Keratinocyte (primary cell): ENCODE results near the gene LRRC57. TPM values are rescaled to one million over a fixed set of nuclear protein-coding genes. Genes with fewer than 3 reads are reported as not detected.

ENCODE experiments used
- DNase-seq: peaks from one replicate; pipeline ENCODE4 v3.0.0-alpha.2; 2011; ENCODE audit warnings: low read depth, missing footprints, low spot score
- FAIRE-seq: peaks from 2 replicates; lab custom pipeline; 2011; peaks lifted over from hg19 to GRCh38; lab: Jason Lieb, UNC
- H2AFZ ChIP-seq: 2 replicates; pipeline ENCODE4 v1.6.0; 2012; ENCODE audit warnings: low read length, control low read depth, inconsistent platforms; ENCODE audit not compliant: control insufficient read depth
- H3K27ac ChIP-seq: 2 replicates; pipeline ENCODE4 v1.5.1; 2011; ENCODE audit warnings: low read length; ENCODE audit not compliant: control insufficient read depth, insufficient read depth
- H3K27me3 ChIP-seq: 3 replicates; pipeline ENCODE4 v1.6.0; 2011; ENCODE audit warnings: low read length; ENCODE audit not compliant: control insufficient read depth, insufficient read depth; ENCODE audit errors: extremely low read depth
- H3K36me3 ChIP-seq, 2 experiments: 2 replicates in 1 of 2; 3 replicates in 1 of 2; pipeline ENCODE4 v1.5.1; 2011; ENCODE audit warnings: low read length in 2 of 2, mild to moderate bottlenecking in 1 of 2; ENCODE audit not compliant: control insufficient read depth in 2 of 2, insufficient read depth in 2 of 2; ENCODE audit errors: extremely low read depth in 1 of 2
- H3K4me1 ChIP-seq: 3 replicates; pipeline ENCODE4 v1.5.1; 2011; ENCODE audit warnings: low read length; ENCODE audit not compliant: control insufficient read depth, insufficient read depth; ENCODE audit errors: extremely low read depth
- H3K4me2 ChIP-seq: 3 replicates; pipeline ENCODE4 v1.6.0; 2011; ENCODE audit warnings: low read depth, low read length; ENCODE audit not compliant: control insufficient read depth, insufficient read depth; ENCODE audit errors: extremely low read depth
- H3K4me3 ChIP-seq, 3 experiments: fragments of 200-600 bp in 1 of 3; sonication (generic) in 1 of 3; 2 replicates in 2 of 3; 3 replicates in 1 of 3; pipeline ENCODE4 v1.5.1; 2011 to 2016; ENCODE audit warnings: low read length in 3 of 3, mild to moderate bottlenecking in 3 of 3, control low read depth in 2 of 3, inconsistent platforms in 1 of 3, low read depth in 1 of 3, mixed read lengths in 1 of 3, mixed run types in 1 of 3, moderate library complexity in 1 of 3; ENCODE audit not compliant: control insufficient read depth in 2 of 3, insufficient read depth in 2 of 3; ENCODE audit errors: extremely low read depth in 1 of 3
- H3K79me2 ChIP-seq: 2 replicates; pipeline ENCODE4 v1.6.0; 2012; ENCODE audit warnings: low read length; ENCODE audit not compliant: control insufficient read depth, insufficient read depth
- H3K9ac ChIP-seq: 3 replicates; pipeline ENCODE4 v1.6.0; 2011; ENCODE audit warnings: low read length; ENCODE audit not compliant: control insufficient read depth, insufficient read depth; ENCODE audit errors: extremely low read depth
- H3K9me1 ChIP-seq: 3 replicates; pipeline ENCODE4 v1.6.0; 2011; ENCODE audit warnings: low read length; ENCODE audit not compliant: control insufficient read depth, insufficient read depth; ENCODE audit errors: extremely low read depth
- H3K9me3 ChIP-seq: 2 replicates; pipeline ENCODE4 v1.5.1; 2012; ENCODE audit warnings: low read depth, low read length; ENCODE audit not compliant: control insufficient read depth
- H4K20me1 ChIP-seq: 3 replicates; pipeline ENCODE4 v1.6.0; 2011; ENCODE audit warnings: low read length; ENCODE audit not compliant: control insufficient read depth, insufficient read depth; ENCODE audit errors: extremely low read depth
- CTCF ChIP-seq, 3 experiments: IDR thresholded peaks in 1 of 3; conservative IDR thresholded peaks in 1 of 3; optimal IDR thresholded peaks in 1 of 3; 2 replicates in 2 of 3; 3 replicates in 1 of 3; pipeline versions ENCODE3 to v1.5.1; 2011; ENCODE audit warnings: low read length in 3 of 3, mild to moderate bottlenecking in 3 of 3, moderate library complexity in 2 of 3, control low read depth in 1 of 3, inconsistent platforms in 1 of 3; ENCODE audit not compliant: insufficient read depth in 2 of 3; ENCODE audit errors: extremely low read depth in 1 of 3
- EZH2 ChIP-seq: IDR thresholded peaks from one replicate; pipeline ENCODE4 v1.6.1; 2012; ENCODE audit warnings: inconsistent platforms, mild to moderate bottlenecking, low read length, moderate library complexity
- dilution Hi-C: fragments of 300-500 bp; cut with MboI; formaldehyde crosslinking; loops from one replicate; pipeline ENCODE4 v1.7.0; 2020; ENCODE audit warnings: low sequenced_read_pairs; ENCODE audit not compliant: extremely low pct_ligation_motif_present
- polyA plus RNA-seq, 5 experiments: library from polyadenylated mRNA; depleted of rRNA in 3 of 5; stranded (reverse) in 3 of 5; stranded (forward) in 1 of 5; unstranded in 1 of 5; fragments of >200 nt; gene quantifications; 1 replicate in 1 of 5; 2 replicates in 3 of 5; 3 replicates in 1 of 5; pipeline versions ENCODE4 v1.2.1 to v1.2.3, GENCODE V29; 2011 to 2012; ENCODE audit warnings: missing spikeins in 2 of 5, low read depth in 1 of 5, low replicate concordance in 1 of 5

The LRRC57 gene
- polyA plus RNA-seq, 1 donor (not counting 4 experiments of a cell fraction or from before 2014, with no cell fraction given) = 12.8 TPM

GRCh38 chr15:42528970-42529369 lies 19.6 kb downstream of the LRRC57 start:
- no peaks in the 10 kb centered on the region for H3K79me2 ChIP-seq
- dilution Hi-C loops = no loop called here
- no peaks in the 10 kb centered on the region for H4K20me1 ChIP-seq
- H3K4me2 ChIP-seq = no peak overlapping the region
- no peaks in the 10 kb centered on the region for H3K27me3 ChIP-seq
- H3K36me3 ChIP-seq = peaks cover 9 to 11% of the 10 kb centered on the region in 2 experiments
- DNase-seq (no peak), FAIRE-seq (no peak)
- no peaks in the 10 kb centered on the region for H3K9me3 ChIP-seq
- H3K9me1 ChIP-seq = no peaks in the 10 kb centered on the region
- no peak overlapping the region for H3K27ac ChIP-seq
- H2AFZ ChIP-seq = no peak overlapping the region
- TF ChIP-seq EZH2 = no peak
- no peak for TF ChIP-seq CTCF (optimal IDR thresholded peaks at IDR 0.05 in 1 of 3, IDR thresholded peaks at IDR 0.05 in 1 of 3, conservative IDR thresholded peaks at IDR 0.05 in 1 of 3; ENCODE audit: extremely low read depth in 1 of 3, insufficient read depth in 2 of 3, low read length in 3 of 3)
- H3K9ac ChIP-seq = no peak overlapping the region
- H3K4me1 ChIP-seq = no peaks in the 10 kb centered on the region
- H3K4me3 ChIP-seq = no peak overlapping the region

GRCh38 chr15:42523331-42523730 lies 25.3 kb downstream of the LRRC57 start:
- no peaks in the 10 kb centered on the region for H3K9me1 ChIP-seq
- H3K27me3 ChIP-seq = no peaks in the 10 kb centered on the region
- no peaks in the 10 kb centered on the region for H4K20me1 ChIP-seq
- no peak overlapping the region for H3K4me3 ChIP-seq
- no peaks in the 10 kb centered on the region for H3K4me1 ChIP-seq
- H3K79me2 ChIP-seq = no peaks in the 10 kb centered on the region
- DNase-seq (no peak), FAIRE-seq (no peak)
- H3K4me2 ChIP-seq = no peak overlapping the region
- H3K9me3 ChIP-seq = no peaks in the 10 kb centered on the region
- no peak for TF ChIP-seq EZH2
- no peak for TF ChIP-seq CTCF (optimal IDR thresholded peaks at IDR 0.05 in 1 of 3, IDR thresholded peaks at IDR 0.05 in 1 of 3, conservative IDR thresholded peaks at IDR 0.05 in 1 of 3; ENCODE audit: extremely low read depth in 1 of 3, insufficient read depth in 2 of 3, low read length in 3 of 3)
- dilution Hi-C loops = no loop called here
- H3K9ac ChIP-seq = no peak overlapping the region
- peaks cover 10 to 12% of the 10 kb centered on the region in 2 experiments for H3K36me3 ChIP-seq
- H3K27ac ChIP-seq = no peak overlapping the region
- H2AFZ ChIP-seq = no peak overlapping the region
